Cardiac muscle cell (in vitro differentiated cells and primary cell): ENCODE data around the gene EZR. TPM values are rescaled to one million over a fixed set of nuclear protein-coding genes. Genes with fewer than 3 reads are reported as not detected.

ENCODE experiments used
- DNase-seq, 2 donors: peaks; one replicate each; pipeline versions ENCODE4 v3.0.0 to v3.0.0-alpha.2; 2010 to 2017; ENCODE audit warnings: low read depth in 1 of 2, low spot score in 1 of 2
- H3K27ac ChIP-seq: fragments of 200-600 bp; sonication (generic); 2 replicates; pipeline ENCODE4 v1.5.1; 2016
- H3K27me3 ChIP-seq: fragments of 200-600 bp; sonication (generic); 2 replicates; pipeline ENCODE4 v1.6.0; 2016; ENCODE audit warnings: control low read depth
- H3K36me3 ChIP-seq: fragments of 200-600 bp; sonication (generic); 2 replicates; pipeline ENCODE4 v1.5.1; 2016; ENCODE audit warnings: control low read depth
- H3K4me1 ChIP-seq: fragments of 200-600 bp; sonication (generic); 2 replicates; pipeline ENCODE4 v1.8.1; 2017; ENCODE audit warnings: low read depth, mild to moderate bottlenecking, mixed run types
- H3K4me3 ChIP-seq: fragments of 200-600 bp; sonication (generic); 2 replicates; pipeline ENCODE4 v1.5.1; 2016; ENCODE audit warnings: mild to moderate bottlenecking
- H3K9me3 ChIP-seq: fragments of 200-600 bp; sonication (generic); 2 replicates; pipeline ENCODE4 v1.5.1; 2017; ENCODE audit warnings: low read depth, mild to moderate bottlenecking, control low read depth
- polyA plus RNA-seq: library from polyadenylated mRNA; unstranded; fragments of >200 nt; fragmentation: Nextera tagmentation; extraction: Ambion mirVana; gene quantifications from 2 replicates; pipeline ENCODE4 v1.2.1, GENCODE V29; 2016
- total RNA-seq: library from RNA; depleted of rRNA; stranded (reverse); fragments of >200 nt; gene quantifications from 2 replicates; pipeline ENCODE4 v1.2.3, GENCODE V29; 2016
- TF ChIP-seq, protein P1 (sequence below): IDR thresholded peaks from 2 replicates; pipeline ENCODE4 v1.5.1; 2012; ENCODE audit warnings: low read depth, mild to moderate bottlenecking, low read length

The EZR gene
- total and polyA plus RNA-seq, 2 experiments from 2014 or later, result 356 to 448 TPM

DNA sequence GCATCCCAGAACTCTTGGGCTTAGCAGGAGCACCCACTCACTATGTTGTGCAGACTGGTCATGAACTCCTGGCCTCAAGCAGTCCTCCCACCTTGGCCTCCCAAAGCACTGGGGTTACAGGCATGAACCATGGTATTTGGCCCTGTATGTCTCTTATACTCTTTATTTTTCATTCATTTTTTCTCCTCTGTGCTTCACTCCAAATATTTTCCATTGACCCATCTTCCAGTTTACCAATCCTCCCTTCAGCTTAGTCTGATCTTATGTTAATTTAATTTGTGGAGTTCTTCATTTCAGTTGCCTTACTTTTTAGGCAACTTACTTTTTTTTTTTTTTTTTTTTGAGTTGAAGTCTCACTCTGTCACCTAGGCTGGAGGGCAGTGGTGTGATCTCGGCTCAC is 79.5 kb downstream of the EZR start:
- no peak for DNase-seq
- Histone ChIP-seq H3K27me3 (no peaks in the 10 kb centered on the region), H3K9me3 (no peaks in the 10 kb centered on the region), H3K27ac (no peak overlapping the region), H3K4me3 (no peak overlapping the region), H3K36me3 (no peaks in the 10 kb centered on the region), H3K4me1 (peaks cover 13% of the 10 kb centered on the region)
- TF ChIP-seq, protein P1, sequence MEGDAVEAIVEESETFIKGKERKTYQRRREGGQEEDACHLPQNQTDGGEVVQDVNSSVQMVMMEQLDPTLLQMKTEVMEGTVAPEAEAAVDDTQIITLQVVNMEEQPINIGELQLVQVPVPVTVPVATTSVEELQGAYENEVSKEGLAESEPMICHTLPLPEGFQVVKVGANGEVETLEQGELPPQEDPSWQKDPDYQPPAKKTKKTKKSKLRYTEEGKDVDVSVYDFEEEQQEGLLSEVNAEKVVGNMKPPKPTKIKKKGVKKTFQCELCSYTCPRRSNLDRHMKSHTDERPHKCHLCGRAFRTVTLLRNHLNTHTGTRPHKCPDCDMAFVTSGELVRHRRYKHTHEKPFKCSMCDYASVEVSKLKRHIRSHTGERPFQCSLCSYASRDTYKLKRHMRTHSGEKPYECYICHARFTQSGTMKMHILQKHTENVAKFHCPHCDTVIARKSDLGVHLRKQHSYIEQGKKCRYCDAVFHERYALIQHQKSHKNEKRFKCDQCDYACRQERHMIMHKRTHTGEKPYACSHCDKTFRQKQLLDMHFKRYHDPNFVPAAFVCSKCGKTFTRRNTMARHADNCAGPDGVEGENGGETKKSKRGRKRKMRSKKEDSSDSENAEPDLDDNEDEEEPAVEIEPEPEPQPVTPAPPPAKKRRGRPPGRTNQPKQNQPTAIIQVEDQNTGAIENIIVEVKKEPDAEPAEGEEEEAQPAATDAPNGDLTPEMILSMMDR, result no peak

DNA sequence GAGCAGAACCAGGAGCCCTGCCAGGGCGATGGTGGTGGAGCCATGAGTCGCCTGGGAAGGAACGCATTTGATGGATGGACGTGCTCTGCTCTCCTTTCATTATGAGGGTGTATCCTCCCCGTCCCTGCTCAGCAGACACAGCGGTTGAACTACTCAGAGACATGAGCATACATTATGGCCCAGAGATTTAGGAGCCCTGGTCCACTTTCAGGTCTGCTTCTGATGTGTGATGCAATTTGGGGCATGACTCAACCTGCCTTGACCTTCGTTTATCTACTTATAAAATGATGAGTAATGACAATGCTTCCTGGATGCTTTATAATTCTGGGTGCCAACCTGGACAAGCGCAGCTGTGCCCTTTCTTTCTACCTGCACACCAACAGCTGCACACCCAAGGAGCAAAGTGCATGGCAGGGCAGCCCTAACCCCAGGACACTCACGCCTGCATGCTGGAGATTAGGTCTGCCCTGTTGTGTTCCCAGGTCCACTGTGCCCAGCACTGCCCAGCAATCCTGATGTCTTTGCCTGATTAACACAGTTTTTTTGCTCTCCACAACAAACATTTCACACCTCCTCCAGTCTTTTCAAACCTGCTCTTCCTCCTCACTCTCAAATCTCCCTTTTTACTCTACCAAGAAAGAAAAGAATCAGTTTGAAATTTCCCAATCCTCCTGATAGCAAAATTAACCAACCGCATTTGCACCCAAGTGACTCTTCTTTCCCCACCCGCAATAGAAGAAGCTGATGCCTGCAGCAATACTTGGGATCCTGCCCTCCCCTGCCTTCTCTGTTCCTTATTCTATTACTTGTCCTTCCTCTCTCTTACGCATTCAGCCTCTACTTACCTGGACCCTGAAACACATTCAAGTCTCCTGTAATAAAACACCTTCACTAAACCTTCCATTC is 81.2 kb downstream of the EZR start:
- Histone ChIP-seq H3K27me3 (no peaks in the 10 kb centered on the region), H3K4me3 (no peak overlapping the region), H3K9me3 (no peaks in the 10 kb centered on the region), H3K4me1 (peaks cover 10% of the 10 kb centered on the region), H3K27ac (peak overlapping the region; percentile 16), H3K36me3 (no peaks in the 10 kb centered on the region)
- DNase-seq, result peak in 1 of 2 donors; percentile 41
- TF ChIP-seq, protein P1, result no peak

DNA sequence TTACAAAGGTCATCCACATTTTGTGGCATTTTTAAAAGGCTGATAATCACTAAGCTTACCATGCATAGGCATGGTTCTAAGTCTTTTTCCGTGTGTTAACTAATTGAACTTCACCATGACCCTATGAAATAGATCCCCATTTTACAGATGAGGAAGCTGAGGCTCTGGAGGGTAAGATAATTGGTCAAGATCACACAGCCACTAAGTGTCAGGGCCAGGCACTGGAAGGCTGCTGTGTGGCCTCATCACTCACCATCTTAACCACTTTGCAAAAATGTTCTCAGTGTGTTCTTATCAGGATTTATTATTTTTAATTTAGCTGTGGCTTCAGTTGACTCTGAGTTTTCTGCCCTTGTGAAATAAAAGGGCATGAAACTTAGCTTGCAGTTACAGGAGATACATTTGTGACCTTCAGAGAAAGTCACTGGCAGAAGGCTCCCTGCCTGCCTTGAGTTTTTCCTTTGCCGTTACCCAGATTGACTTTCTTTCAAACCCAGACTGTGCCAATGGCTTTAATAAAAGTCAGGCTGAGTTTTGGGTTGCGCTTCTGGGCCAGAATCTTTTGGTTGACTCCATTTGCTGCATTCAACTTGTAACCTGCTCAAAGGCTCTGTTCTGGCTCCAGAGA is 82.0 kb downstream of the EZR start:
- Histone ChIP-seq H3K36me3 (no peaks in the 10 kb centered on the region), H3K9me3 (no peaks in the 10 kb centered on the region), H3K27ac (peak overlapping the region; percentile 16), H3K27me3 (no peaks in the 10 kb centered on the region), H3K4me3 (no peak overlapping the region), H3K4me1 (peaks cover 3% of the 10 kb centered on the region)
- DNase-seq, result no peak
- TF ChIP-seq, protein P1, result no peak

DNA sequence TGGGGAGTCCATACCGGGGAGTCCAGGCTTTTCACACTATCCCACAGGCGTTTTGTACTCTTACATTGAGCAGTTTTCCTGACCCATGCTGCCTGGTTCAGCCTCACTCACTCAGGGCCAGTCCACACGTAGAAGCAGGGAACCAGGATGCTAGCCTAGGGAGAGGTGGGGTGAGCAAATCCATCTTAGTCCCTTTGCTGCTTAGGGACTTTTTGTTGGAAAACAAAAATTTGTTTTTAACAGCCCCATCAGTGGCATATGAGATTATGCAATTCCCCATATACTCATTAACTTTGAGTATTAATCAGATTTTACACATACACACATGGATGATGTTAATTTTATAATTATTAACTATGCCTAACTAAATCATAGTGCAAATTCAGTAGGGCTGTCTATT is 84.2 kb downstream of the EZR start:
- TF ChIP-seq, protein P1, result no peak
- Histone ChIP-seq H3K4me1 (no peaks in the 10 kb centered on the region), H3K27ac (no peak overlapping the region), H3K27me3 (no peaks in the 10 kb centered on the region), H3K9me3 (no peaks in the 10 kb centered on the region), H3K4me3 (no peak overlapping the region), H3K36me3 (no peaks in the 10 kb centered on the region)
- no peak for DNase-seq

DNA sequence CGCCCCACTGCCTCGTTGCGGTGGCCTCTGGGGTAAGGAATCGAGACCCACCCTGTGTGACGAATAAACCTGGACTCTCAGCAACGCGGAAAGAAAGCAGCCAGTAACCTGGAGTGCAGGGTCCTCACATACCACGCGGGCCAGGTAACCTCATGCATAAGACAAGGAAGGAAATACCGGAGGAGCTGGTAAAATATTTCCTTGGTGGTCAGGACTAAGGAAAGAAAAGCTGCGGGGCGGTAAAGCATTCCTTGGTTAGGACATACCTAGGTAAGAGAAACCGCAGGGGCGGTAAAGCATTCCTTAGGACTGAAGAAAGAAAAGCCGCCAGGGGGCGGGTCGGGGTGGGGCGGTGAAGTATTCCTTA is 88.6 kb downstream of the EZR start:
- Histone ChIP-seq H3K27me3 (no peaks in the 10 kb centered on the region), H3K4me1 (peaks cover 4% of the 10 kb centered on the region), H3K9me3 (no peaks in the 10 kb centered on the region), H3K4me3 (no peak overlapping the region), H3K36me3 (no peaks in the 10 kb centered on the region), H3K27ac (no peak overlapping the region)
- TF ChIP-seq, protein P1, result no peak
- no peak for DNase-seq
